ENCODE measurements around the gene ZIC2. TPM values are rescaled to one million over a fixed set of nuclear protein-coding genes. Genes with fewer than 3 reads are reported as not detected.

The ZIC2 gene
- total RNA-seq, 3 donors from 2014 or later = 0.09 to 0.31 TPM; not detected in 1

DNA sequence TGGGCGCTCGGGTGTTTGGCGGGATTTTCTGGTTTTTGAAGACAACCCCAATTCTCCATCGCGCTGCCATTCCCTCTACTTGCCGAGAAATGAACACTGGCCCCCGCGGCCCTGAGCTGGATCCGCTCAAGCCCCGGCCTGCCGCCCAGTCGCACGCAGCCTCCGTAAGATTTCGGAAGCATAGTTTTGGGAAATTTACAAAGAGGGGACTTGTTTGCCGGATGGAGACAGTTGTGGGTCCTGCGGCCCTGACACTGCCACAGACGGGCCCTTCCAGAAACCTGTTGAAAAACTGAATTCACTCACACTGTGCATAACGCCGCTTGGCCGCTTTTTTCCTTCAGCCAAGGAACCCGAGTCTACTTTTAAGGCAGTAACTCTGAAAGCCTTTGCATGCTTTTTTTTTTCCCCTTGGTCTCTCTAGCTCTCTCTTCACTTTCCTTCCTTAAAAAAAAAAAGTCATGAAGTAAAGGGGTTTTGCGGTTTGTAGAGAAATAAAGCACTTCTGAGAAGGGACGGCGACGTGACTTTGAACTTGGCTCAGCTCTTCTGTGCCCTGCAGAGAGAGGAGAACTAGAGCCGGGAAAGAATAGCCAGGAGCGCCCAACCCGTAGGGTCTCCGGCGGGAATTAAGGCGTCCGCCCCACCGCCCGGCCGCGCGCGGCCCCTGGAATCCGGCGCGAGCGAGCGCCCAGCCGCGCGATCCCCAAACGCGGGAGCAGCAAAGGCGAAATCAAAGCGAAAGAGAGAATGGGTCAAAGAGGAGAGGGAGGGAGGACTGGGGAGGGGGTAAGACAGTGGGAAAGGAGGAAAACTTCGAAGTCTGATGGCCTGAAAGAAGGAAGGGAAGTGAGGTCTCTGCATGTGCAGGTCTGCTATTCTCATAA lies 3.4 kb upstream of the ZIC2 start:
- DNase-seq = peak in 1 of 3 donors; percentile 17

GRCh38 chr13:99978799-99979452 lies 2.7 kb upstream of the ZIC2 start:
- TF ChIP-seq CTCF (IDR thresholded peaks at IDR 0.05) = no peak
- no peak overlapping the region for H3K4me3 ChIP-seq
- intact Hi-C loops (cut with DNase I, micrococcal nuclease) = no loop called here
- H3K36me3 ChIP-seq (ENCODE audit: low read depth) = no peaks in the 10 kb centered on the region
- H3K4me1 ChIP-seq (ENCODE audit: low read depth) = peaks cover 29% of the 10 kb centered on the region
- ATAC-seq = no peak
- DNase-seq = no peak
- no peaks in the 10 kb centered on the region for H3K9me3 ChIP-seq

More for the DNA sequence above, 3.4 kb upstream of the ZIC2 start:
- H3K4me1 ChIP-seq (ENCODE audit: low read depth) = peaks cover 29% of the 10 kb centered on the region
- no peaks in the 10 kb centered on the region for H3K36me3 ChIP-seq (ENCODE audit: low read depth)
- intact Hi-C loops (cut with DNase I, micrococcal nuclease) = no loop called here
- TF ChIP-seq CTCF (IDR thresholded peaks at IDR 0.05) = no peak
- no peaks in the 10 kb centered on the region for H3K9me3 ChIP-seq
- no peak overlapping the region for H3K4me3 ChIP-seq
- ATAC-seq = no peak

- Histone ChIP-seq H3K4me3 (no peak overlapping the region), H3K4me1 (ENCODE audit: low read depth) (peaks cover 29% of the 10 kb centered on the region)
These were observed 2.0 kb upstream of the ZIC2 start for GRCh38 chr13:99979453-99980200.

GRCh38 chr13:99980201-99980823 lies 1.3 kb upstream of the ZIC2 start:
- intact Hi-C loops (cut with DNase I, micrococcal nuclease) = no loop called here
- Histone ChIP-seq H3K4me3 (no peak overlapping the region), H3K4me1 (ENCODE audit: low read depth) (peaks cover 29% of the 10 kb centered on the region), H3K36me3 (ENCODE audit: low read depth) (no peaks in the 10 kb centered on the region), H3K9me3 (no peaks in the 10 kb centered on the region)
- DNase-seq = peak; percentile 77 to 80 (median 78)
- peak; percentile 88 for ATAC-seq
- no peak for TF ChIP-seq CTCF (IDR thresholded peaks at IDR 0.05)

More at GRCh38 chr13:99979453-99980200, 2.0 kb upstream of the ZIC2 start:
- no peak for ATAC-seq
- intact Hi-C loops (cut with DNase I, micrococcal nuclease) = no loop called here
- TF ChIP-seq CTCF (IDR thresholded peaks at IDR 0.05) = no peak
- no peaks in the 10 kb centered on the region for H3K36me3 ChIP-seq (ENCODE audit: low read depth)
- DNase-seq = peak in 1 of 3 donors; percentile 35
- no peaks in the 10 kb centered on the region for H3K9me3 ChIP-seq

All from mucosa of descending colon (tissue), 3 donors.